ENCODE results near the gene FNBP1. TPM values are rescaled to one million over a fixed set of nuclear protein-coding genes. Genes with fewer than 3 reads are reported as not detected.
"Not testable (repeated sequence)": the region's sequence is repeated elsewhere in the genome, so short reads cannot be mapped to it uniquely, and the experiment has no call there.

Gene FNBP1
- polyA plus RNA-seq, 3 donors, result 37.6 to 60.7 (median 51.4) TPM

DNA sequence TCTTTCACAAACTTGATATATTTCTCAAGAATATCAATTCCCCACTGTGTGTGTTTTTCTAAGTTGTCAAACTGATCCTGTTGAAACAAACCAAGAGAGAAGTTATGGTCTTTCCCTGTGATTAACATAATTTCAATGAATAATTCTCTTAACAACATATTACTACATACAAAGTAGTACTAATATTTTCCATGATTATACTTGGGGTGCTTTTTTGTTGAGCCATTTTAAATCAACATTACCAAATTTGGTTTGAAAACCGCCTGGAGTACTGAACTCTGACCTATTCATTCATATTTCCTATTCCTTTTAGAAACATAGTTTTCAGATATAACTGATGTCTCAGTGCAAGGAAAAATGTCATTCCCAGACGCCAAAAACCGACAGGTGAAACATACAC is 48.1 kb downstream of the FNBP1 start:
- Histone ChIP-seq H3K4me1 (ENCODE audit: control insufficient read depth in 1 of 2, insufficient read depth in 2 of 2, low read length in 2 of 2) (peaks cover 42 to 50% of the 10 kb centered on the region in 2 donors), H3K27me3 (ENCODE audit: control insufficient read depth in 2 of 2, insufficient read depth in 2 of 2, low read length in 2 of 2) (no peaks in the 10 kb centered on the region), H3K79me2 (ENCODE audit: insufficient read depth, low read length) (peaks cover 99% of the 10 kb centered on the region), H3K36me3 (replicated peaks in 1 of 2; ENCODE audit: control insufficient read depth in 1 of 2, insufficient read depth in 2 of 2, low read length in 2 of 2) (peaks cover 6 to 26% of the 10 kb centered on the region in 2 donors), H2AFZ (ENCODE audit: insufficient read depth, low read depth, low read length, poor library complexity, severe bottlenecking) (no peak overlapping the region), H3K27ac (ENCODE audit: low read depth in 1 of 2, low read length in 2 of 2) (peak overlapping the region in 1 of 2 donors; percentile 100), H3K9ac (ENCODE audit: insufficient read depth, low read length, poor library complexity, severe bottlenecking) (no peak overlapping the region), H4K20me1 (ENCODE audit: insufficient read depth, low read length) (peaks cover 49% of the 10 kb centered on the region), H3K4me2 (replicated peaks; ENCODE audit: extremely low read depth, low read length, poor library complexity, severe bottlenecking) (no peak overlapping the region), H3K4me3 (replicated peaks in 1 of 3; ENCODE audit: low read depth in 2 of 3, low read length in 3 of 3) (peak overlapping the region in 1 of 3 experiments; percentile 65), H3K9me3 (replicated peaks in 1 of 2; ENCODE audit: control insufficient read depth in 1 of 2, insufficient read depth in 1 of 2, low read length in 2 of 2) (no peaks in the 10 kb centered on the region)
- H3K27me3 Mint-ChIP-seq (ENCODE audit: low read depth in 3 of 3), result no peaks in the 10 kb centered on the region
- H3K9me3 Mint-ChIP-seq, result no peaks in the 10 kb centered on the region
- H3K36me3 Mint-ChIP-seq, result peaks cover 28 to 42% of the 10 kb centered on the region in 2 donors
- TF ChIP-seq, protein P1, sequence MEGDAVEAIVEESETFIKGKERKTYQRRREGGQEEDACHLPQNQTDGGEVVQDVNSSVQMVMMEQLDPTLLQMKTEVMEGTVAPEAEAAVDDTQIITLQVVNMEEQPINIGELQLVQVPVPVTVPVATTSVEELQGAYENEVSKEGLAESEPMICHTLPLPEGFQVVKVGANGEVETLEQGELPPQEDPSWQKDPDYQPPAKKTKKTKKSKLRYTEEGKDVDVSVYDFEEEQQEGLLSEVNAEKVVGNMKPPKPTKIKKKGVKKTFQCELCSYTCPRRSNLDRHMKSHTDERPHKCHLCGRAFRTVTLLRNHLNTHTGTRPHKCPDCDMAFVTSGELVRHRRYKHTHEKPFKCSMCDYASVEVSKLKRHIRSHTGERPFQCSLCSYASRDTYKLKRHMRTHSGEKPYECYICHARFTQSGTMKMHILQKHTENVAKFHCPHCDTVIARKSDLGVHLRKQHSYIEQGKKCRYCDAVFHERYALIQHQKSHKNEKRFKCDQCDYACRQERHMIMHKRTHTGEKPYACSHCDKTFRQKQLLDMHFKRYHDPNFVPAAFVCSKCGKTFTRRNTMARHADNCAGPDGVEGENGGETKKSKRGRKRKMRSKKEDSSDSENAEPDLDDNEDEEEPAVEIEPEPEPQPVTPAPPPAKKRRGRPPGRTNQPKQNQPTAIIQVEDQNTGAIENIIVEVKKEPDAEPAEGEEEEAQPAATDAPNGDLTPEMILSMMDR (IDR thresholded peaks at IDR 0.05), result no peak
- H3K4me3 Mint-ChIP-seq, result no peak overlapping the region
- WGBS (ENCODE audit: insufficient coverage), result no CpG with 5 or more reads among the region's 3 CpGs
- DNase-seq, result peak in 2 of 3 donors; percentile 14 to 28
- peaks cover 53% of the 10 kb centered on the region for H3K4me1 Mint-ChIP-seq
- peak overlapping the region; percentile 99 to 100 (median 99) for H3K27ac Mint-ChIP-seq
- intact Hi-C loops (cut with micrococcal nuclease), result loop anchor here (5.0 to 10.0 kb wide), 4 partner anchors 33 to 108 kb away; no protein-coding TSS in a partner anchor

DNA sequence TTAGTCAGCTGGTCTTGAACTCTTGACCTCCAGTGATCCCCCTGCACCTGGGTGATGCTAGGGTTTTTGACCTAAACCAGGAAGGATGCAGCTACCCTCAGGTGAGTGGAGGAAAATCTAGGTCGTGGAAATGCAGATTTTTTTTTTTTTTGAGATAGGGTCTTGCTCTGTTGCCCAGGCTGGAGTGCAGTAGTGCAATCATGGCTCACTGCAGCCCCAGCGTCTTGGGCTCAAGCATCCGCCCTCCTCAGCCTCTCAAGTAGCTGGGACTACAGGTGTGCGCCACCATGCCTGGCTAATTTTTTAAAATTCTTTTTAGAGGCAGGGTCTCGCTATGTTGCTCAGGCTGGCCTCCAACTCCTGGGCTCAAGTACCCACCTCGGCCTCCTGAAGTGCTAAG is 51.9 kb downstream of the FNBP1 start:
- not testable (repeated sequence) for H2AFZ ChIP-seq (ENCODE audit: insufficient read depth, low read depth, low read length, poor library complexity, severe bottlenecking); H3K27me3 Mint-ChIP-seq (ENCODE audit: low read depth in 3 of 3); H3K9me3 Mint-ChIP-seq; H3K4me2 ChIP-seq (replicated peaks; ENCODE audit: extremely low read depth, low read length, poor library complexity, severe bottlenecking); DNase-seq; H3K4me3 ChIP-seq (replicated peaks in 1 of 3; ENCODE audit: low read depth in 2 of 3, low read length in 3 of 3); H3K4me3 Mint-ChIP-seq; H3K27me3 ChIP-seq (ENCODE audit: control insufficient read depth in 2 of 2, insufficient read depth in 2 of 2, low read length in 2 of 2); H3K9ac ChIP-seq (ENCODE audit: insufficient read depth, low read length, poor library complexity, severe bottlenecking); H3K9me3 ChIP-seq (replicated peaks in 1 of 2; ENCODE audit: control insufficient read depth in 1 of 2, insufficient read depth in 1 of 2, low read length in 2 of 2)
- 98% methylated on average over 5 of the region's 6 CpGs for WGBS (ENCODE audit: insufficient coverage)
- Histone ChIP-seq H3K79me2 (ENCODE audit: insufficient read depth, low read length) (peaks cover 100% of the 10 kb centered on the region), H3K4me1 (ENCODE audit: control insufficient read depth in 1 of 2, insufficient read depth in 2 of 2, low read length in 2 of 2) (peaks cover 26 to 32% of the 10 kb centered on the region in 2 donors), H4K20me1 (ENCODE audit: insufficient read depth, low read length) (peaks cover 66% of the 10 kb centered on the region), H3K36me3 (replicated peaks in 1 of 2; ENCODE audit: control insufficient read depth in 1 of 2, insufficient read depth in 2 of 2, low read length in 2 of 2) (peaks cover 6 to 32% of the 10 kb centered on the region in 2 donors), H3K27ac (ENCODE audit: low read depth in 1 of 2, low read length in 2 of 2) (peak overlapping the region; percentile 53 to 85)
- H3K27ac Mint-ChIP-seq, result peak overlapping the region; percentile 89 to 97 (median 92)
- H3K4me1 Mint-ChIP-seq, result peaks cover 45% of the 10 kb centered on the region
- peaks cover 37 to 54% of the 10 kb centered on the region in 2 donors for H3K36me3 Mint-ChIP-seq
- intact Hi-C loops (cut with micrococcal nuclease), result loop anchor here in 1 of 2 donors (10.0 kb wide), 1 partner anchor 46 kb away; no protein-coding TSS in a partner anchor
